K562 (cell line): ENCODE measurements around the gene SMAP2. TPM values are rescaled to one million over a fixed set of nuclear protein-coding genes. Genes with fewer than 3 reads are reported as not detected.

Experiments used
- ATAC-seq: fragments of 200-7000 bp; cut with Tn5 transposase; 3 replicates; pipeline ENCODE4 v1.9.1; 2020; ENCODE audit warnings: moderate library complexity
- BruUV-seq: library from RNA; stranded (reverse); fragments of 400-500 nt; replicated peaks from 2 replicates; lab custom pipeline; 2021; lab: Mats Ljungman, UMichigan
- CTCF ChIA-PET: fragments of 300-600 bp; formaldehyde crosslinking; extraction: SDS; loops from one replicate; lab custom pipeline; 2021; ENCODE audit warnings: low intra/inter-chr PET ratio; lab: Yijun Ruan, JAX
- POLR2A ChIA-PET: fragments of 300-600, 350-650 bp; sonication (Branson Sonifier 250); formaldehyde crosslinking; extraction: SDS; loops from one replicate; lab custom pipeline; 2021; ENCODE audit warnings: antibody characterized with exemption, inconsistent platforms; lab: Yijun Ruan, JAX
- DNase-seq, 4 experiments: peaks; one replicate each; pipeline versions ENCODE4 v3.0.0 to v3.0.0-alpha.2; 2011 to 2018; ENCODE audit warnings: low spot score in 3 of 4, mixed read lengths in 3 of 4; ENCODE audit errors: extremely low read depth in 1 of 4
- FAIRE-seq: peaks from 2 replicates; lab custom pipeline; 2011; peaks lifted over from hg19 to GRCh38; lab: Jason Lieb, UNC
- H2AFZ ChIP-seq: 2 replicates; pipeline ENCODE4 v1.6.0; 2011; ENCODE audit warnings: low read depth, low read length, control low read depth, inconsistent platforms
- H3K27ac ChIP-seq: fragments of 200-600 bp; 3 replicates; pipeline ENCODE4 v1.8.0; 2011; ENCODE audit warnings: low read depth, mild to moderate bottlenecking, control low read depth, inconsistent platforms, low read length, moderate library complexity, mixed read lengths; ENCODE audit errors: extremely low read depth
- H3K27me3 ChIP-seq, 2 experiments: fragments of 300-600 bp in 1 of 2; 2 replicates in 1 of 2; 3 replicates in 1 of 2; pipeline versions ENCODE4 v1.6.0 to v1.8.0; 2011; ENCODE audit warnings: inconsistent platforms in 2 of 2, low read length in 2 of 2, mild to moderate bottlenecking in 1 of 2, mixed read lengths in 1 of 2, moderate library complexity in 1 of 2; ENCODE audit not compliant: control insufficient read depth in 2 of 2, insufficient read depth in 2 of 2
- H3K36me3 ChIP-seq: fragments of 300-600 bp; 3 replicates; pipeline ENCODE4 v1.8.0; 2011; ENCODE audit warnings: mild to moderate bottlenecking, low read length, inconsistent platforms; ENCODE audit not compliant: control insufficient read depth, insufficient read depth
- H3K4me1 ChIP-seq, 2 experiments: fragments of 200-600 bp in 1 of 2; replicated peaks in 1 of 2; 2 replicates in 1 of 2; 3 replicates in 1 of 2; pipeline versions ENCODE4 v1.5.1 to v1.8.0; 2011; ENCODE audit warnings: inconsistent platforms in 2 of 2, low read length in 2 of 2, mild to moderate bottlenecking in 1 of 2, mixed read lengths in 1 of 2, moderate library complexity in 1 of 2; ENCODE audit not compliant: control insufficient read depth in 2 of 2, insufficient read depth in 2 of 2
- H3K4me2 ChIP-seq: 2 replicates; pipeline ENCODE4 v1.6.1; 2011; ENCODE audit warnings: low read length, control low read depth, inconsistent platforms, mixed read lengths; ENCODE audit not compliant: insufficient read depth
- H3K4me3 ChIP-seq: fragments of 200-600 bp; sonication (generic), shearing (Covaris generic); 2 replicates; pipeline ENCODE4 v1.5.1; 2016; ENCODE audit warnings: control low read depth, inconsistent platforms
- H3K79me2 ChIP-seq: fragments of 200-600 bp; 3 replicates; pipeline ENCODE4 v1.8.0; 2011; ENCODE audit warnings: low read length, inconsistent platforms; ENCODE audit not compliant: control insufficient read depth, insufficient read depth
- H3K9ac ChIP-seq, 2 experiments: 2 replicates each; pipeline versions ENCODE4 v1.6.0 to v1.6.1; 2011; ENCODE audit warnings: low read depth in 2 of 2, low read length in 2 of 2, control low read depth in 1 of 2, inconsistent platforms in 1 of 2, mild to moderate bottlenecking in 1 of 2, mixed read lengths in 1 of 2; ENCODE audit not compliant: insufficient read depth in 1 of 2
- H3K9me1 ChIP-seq: one replicate; pipeline ENCODE4 v1.6.0; 2011; ENCODE audit warnings: inconsistent platforms, mild to moderate bottlenecking, low read length, moderate library complexity; ENCODE audit not compliant: control insufficient read depth, insufficient read depth
- H3K9me3 ChIP-seq: replicated peaks from 2 replicates; pipeline ENCODE4 v1.5.1; 2011; ENCODE audit warnings: low read depth, low read length, inconsistent platforms; ENCODE audit not compliant: control insufficient read depth, insufficient read depth
- H4K20me1 ChIP-seq: replicated peaks from 2 replicates; pipeline ENCODE4 v1.6.1; 2011; ENCODE audit warnings: low read length, inconsistent platforms, mixed read lengths; ENCODE audit not compliant: control insufficient read depth, insufficient read depth
- BRD9 ChIP-seq: fragments of 450-650 bp; IDR thresholded peaks from 2 replicates; pipeline ENCODE4 v1.6.1; 2018; ENCODE audit warnings: low read depth; ENCODE audit not compliant: partially characterized antibody
- CBX3 ChIP-seq, 2 experiments: IDR thresholded peaks; 1 replicate in 1 of 2; 2 replicates in 1 of 2; pipeline ENCODE4 v1.6.1; 2012; ENCODE audit warnings: inconsistent platforms in 2 of 2, low read length in 2 of 2, borderline replicate concordance in 1 of 2, control low read depth in 1 of 2
- CEBPG ChIP-seq, 3 experiments: fragments of 200-800 bp in 1 of 3; sonication (Bioruptor generic) in 1 of 3; sonication (generic) in 1 of 3; formaldehyde crosslinking in 1 of 3; IDR thresholded peaks in 2 of 3; conservative IDR thresholded peaks in 1 of 3; 2 replicates each; pipeline versions ENCODE4 v1.6.1 to v1.8.0; 2016 to 2022; ENCODE audit warnings: missing compliant biosample characterization in 2 of 3, missing genetic modification characterization in 2 of 3, mild to moderate bottlenecking in 1 of 3, missing genetic modification reagents in 1 of 3
- DPF2 ChIP-seq: fragments of 450-650 bp; IDR thresholded peaks from 2 replicates; pipeline ENCODE4 v1.6.1; 2016
- ERF ChIP-seq: fragments of 450-650 bp; formaldehyde crosslinking; IDR thresholded peaks from 2 replicates; pipeline ENCODE4 v1.4.0; 2020; ENCODE audit warnings: mild to moderate bottlenecking, mixed read lengths
- HLTF ChIP-seq: fragments of 450-650 bp; IDR thresholded peaks from 2 replicates; pipeline ENCODE4 v1.6.1; 2016
- JUN ChIP-seq, 2 experiments: sonication (generic) in 1 of 2; formaldehyde crosslinking in 1 of 2; IDR thresholded peaks; 2 replicates each; pipeline versions ENCODE4 v1.6.1 to v1.8.0; 2012 to 2022; ENCODE audit warnings: borderline replicate concordance in 2 of 2, mild to moderate bottlenecking in 2 of 2, improper control_type of control experiment in 1 of 2, low read depth in 1 of 2, low read length in 1 of 2, missing genetic modification reagents in 1 of 2
- L3MBTL2 ChIP-seq: fragments of 450-650 bp; IDR thresholded peaks from 2 replicates; pipeline ENCODE4 v1.6.1; 2016; ENCODE audit warnings: mild to moderate bottlenecking, moderate library complexity
- MCM5 ChIP-seq: fragments of 450-650 bp; IDR thresholded peaks from 2 replicates; pipeline ENCODE4 v1.6.1; 2016; ENCODE audit warnings: low read depth
- MEF2A ChIP-seq: IDR thresholded peaks from 2 replicates; pipeline ENCODE4 v1.6.1; 2011; ENCODE audit warnings: low read depth, mild to moderate bottlenecking, low read length, moderate library complexity; ENCODE audit not compliant: control insufficient read depth
- MTF1 ChIP-seq: fragments of 250-450 bp; sonication (Bioruptor Pico); IDR thresholded peaks from 2 replicates; pipeline ENCODE4 v1.9.0; 2021; ENCODE audit warnings: moderate library complexity, mild to moderate bottlenecking, inconsistent platforms, borderline replicate concordance
- PCBP1 ChIP-seq: fragments of 200-400 bp; formaldehyde crosslinking; IDR thresholded peaks from 2 replicates; pipeline ENCODE4 v1.6.1; 2018; ENCODE audit warnings: mild to moderate bottlenecking, low read depth, low read length; ENCODE audit not compliant: poor library complexity, severe bottlenecking
- RBM39 ChIP-seq: fragments of 200-400 bp; formaldehyde crosslinking; optimal IDR thresholded peaks from 2 replicates; pipeline ENCODE3; 2018; ENCODE audit warnings: low read depth, low read length
- SP1 ChIP-seq: sonication (generic); formaldehyde crosslinking; IDR thresholded peaks from 2 replicates; pipeline ENCODE4 v1.8.1; 2022; ENCODE audit warnings: mild to moderate bottlenecking, missing genetic modification reagents
- TRIM28 ChIP-seq: fragments of 450-650 bp; IDR thresholded peaks from 2 replicates; pipeline ENCODE4 v1.6.1; 2017
- ZNF24 ChIP-seq: fragments of 450-650 bp; IDR thresholded peaks from 2 replicates; pipeline ENCODE4 v1.6.1; 2016
- ZSCAN29 ChIP-seq: fragments of 450-650 bp; IDR thresholded peaks from 2 replicates; pipeline ENCODE4 v1.6.1; 2017
- WGBS: fragments of 100-300 bp; shearing (Covaris generic); methylation state at CpG from one replicate; pipeline ENCODE4 v1.1.6; 2016; ENCODE audit warnings: low coverage, mixed read lengths; ENCODE audit not compliant: insufficient coverage; ENCODE audit errors: missing lambda C conversion rate; 5-methylcytosine and 5-hydroxymethylcytosine counted together
- in situ Hi-C: fragments of 300-500 bp; cut with MboI; formaldehyde crosslinking; loops from 4 replicates; pipeline ENCODE4 v1.15.0; 2018; ENCODE audit warnings: inconsistent platforms, mixed read lengths
- intact Hi-C: fragments of 100-400 bp; cut with micrococcal nuclease; formaldehyde crosslinking; loops from 2 replicates; pipeline ENCODE4 v1.14.2; 2022
- polyA plus RNA-seq, 8 experiments: library from polyadenylated mRNA; depleted of rRNA in 4 of 8; stranded (reverse) in 5 of 8; unstranded in 3 of 8; fragments of >200 nt; fragmentation: Nextera tagmentation in 2 of 8; fragmentation: Illumina TruSeq in 1 of 8; extraction: Ambion mirVana in 2 of 8; extraction: Trizol in 1 of 8; gene quantifications; 2 replicates each; pipeline versions ENCODE4 v1.2.1 to v1.2.3, GENCODE V29; 2011 to 2014; ENCODE audit warnings: inconsistent platforms in 1 of 8, missing spikeins in 1 of 8
- total RNA-seq, 7 experiments: library from RNA; depleted of rRNA in 6 of 7; stranded (reverse); fragments of >200 nt in 6 of 7; fragmentation: Illumina TruSeq in 2 of 7; extraction: Trizol in 2 of 7; gene quantifications; 2 replicates each; pipeline versions ENCODE4 v1.2.1 to v1.2.3, GENCODE V29; 2011 to 2021; ENCODE audit warnings: low replicate concordance in 1 of 7
- TF ChIP-seq, protein P1 (sequence below): conservative IDR thresholded peaks from 2 replicates; pipeline ENCODE4 v1.6.1; 2011; ENCODE audit warnings: low read depth, mild to moderate bottlenecking, low read length; ENCODE audit not compliant: control insufficient read depth
- TF ChIP-seq, protein P2 (sequence below): fragments of 250-450 bp; sonication (Bioruptor Pico); IDR thresholded peaks from 2 replicates; pipeline ENCODE4 v1.5.1; 2021; ENCODE audit warnings: mild to moderate bottlenecking

Gene SMAP2
- total and polyA plus RNA-seq, 9 of the 15 experiments (the other 6 are each of a cell fraction or from before 2014, with no cell fraction given): 38.7 to 212 (median 94.1) TPM

DNA sequence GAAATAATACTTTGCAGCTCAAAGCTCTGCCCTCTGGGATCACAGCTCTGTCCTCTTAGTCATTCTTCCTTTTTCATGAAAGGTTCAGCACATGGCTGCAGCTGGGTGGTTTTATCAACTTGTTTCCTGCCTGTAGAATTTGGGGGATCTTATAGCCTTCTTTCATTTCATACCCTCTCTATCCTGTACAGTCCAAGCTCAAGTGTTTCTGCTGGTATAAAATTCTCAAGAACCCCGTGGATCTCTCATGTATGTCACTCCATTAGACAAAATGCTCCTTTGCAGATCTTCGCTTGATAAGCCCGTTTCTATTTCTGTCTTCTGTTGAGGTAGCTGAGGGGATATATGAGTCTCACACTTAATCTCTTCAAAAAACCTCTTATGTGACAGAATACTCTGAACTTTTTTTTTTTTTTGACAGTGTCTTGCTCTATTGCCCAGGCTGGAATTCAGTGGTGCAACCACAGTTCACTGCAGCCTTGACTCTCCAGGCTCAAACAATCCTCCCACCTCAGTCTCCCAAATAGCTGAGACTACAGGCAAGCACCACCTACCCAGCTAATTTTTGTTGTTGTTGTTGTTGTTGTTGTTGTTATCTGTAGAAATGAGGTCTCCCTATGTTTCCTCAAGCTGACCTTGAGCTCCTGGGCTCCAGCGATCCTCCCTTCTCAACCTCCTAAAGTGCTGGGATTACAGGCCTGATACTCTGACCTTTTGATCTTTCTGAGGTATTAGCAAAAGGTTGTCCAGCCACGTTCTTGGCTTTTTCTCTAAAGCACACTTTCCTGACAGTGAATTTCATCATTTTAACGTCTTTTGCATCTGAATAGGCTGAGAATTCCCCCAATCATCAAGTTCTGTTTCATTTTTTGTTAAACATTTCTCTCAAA, 31.8 kb upstream of the SMAP2 start:
- H3K4me3 ChIP-seq: no peak overlapping the region
- no peak overlapping the region for H3K27ac ChIP-seq
- FAIRE-seq: peak; percentile 49
- peaks cover 15 to 21% of the 10 kb centered on the region in 2 experiments; a peak in 4 of 5 replicates for H3K4me1 ChIP-seq
- no peaks in the 10 kb centered on the region for H3K36me3 ChIP-seq
- DNase-seq: peak in 1 of 4 experiments; percentile 28
- no peaks in the 10 kb centered on the region for H3K9me1 ChIP-seq
- H3K79me2 ChIP-seq: no peaks in the 10 kb centered on the region
- ATAC-seq: no peak
- no peaks in the 10 kb centered on the region for H3K27me3 ChIP-seq
- ChIA-PET CTCF (no interaction called here), POLR2A (interaction anchor here (0.6 to 0.9 kb wide), 3 partner anchors 21 to 295 kb away, joined by 3 read pairs; no protein-coding TSS in a partner anchor)
- 25% methylated on average over 6 of the region's 6 CpGs for WGBS
- H3K9me3 ChIP-seq: no peaks in the 10 kb centered on the region
- in situ Hi-C loops (no loop called here), intact Hi-C loops (no loop called here)
- BruUV-seq: no TSS peak
- no peak overlapping the region for H3K4me2 ChIP-seq
- no peaks in the 10 kb centered on the region for H4K20me1 ChIP-seq
- peak overlapping the region; percentile 6; the same call in 1 of the 2 replicates for H2AFZ ChIP-seq
- H3K9ac ChIP-seq: no peak overlapping the region
- TF ChIP-seq ZNF24 (no peak), JUN (IDR thresholded peaks at IDR 0.05; ENCODE audit: borderline replicate concordance, low read depth, low read length) (0 out of 2 replicates have a peak, but pooled peaks have one; percentile 10), JUN (CRISPR knock-in tag; IDR thresholded peaks at IDR 0.05; ENCODE audit: borderline replicate concordance) (no peak), L3MBTL2 (peak; percentile 58), PCBP1 (no peak), BRD9 (no peak), RBM39 (no peak), HLTF (peak; percentile 22; the same call in 1 of the 2 replicates), CEBPG (CRISPR knock-in tag; IDR thresholded peaks at IDR 0.05) (peak; percentile 69), CEBPG (tag; conservative IDR thresholded peaks at IDR 0.05 in 1 of 2, IDR thresholded peaks at IDR 0.05 in 1 of 2) (peak in 1 of 2 experiments; percentile 59; a peak in 2 of 4 replicates), TRIM28 (0 out of 2 replicates have a peak, but pooled peaks have one; percentile 52), ERF (CRISPR knock-in tag) (no peak), MEF2A (peak; percentile 25; the same call in 1 of the 2 replicates), DPF2 (0 out of 2 replicates have a peak, but pooled peaks have one; percentile 28), SP1 (CRISPR knock-in tag) (no peak), MTF1 (no peak), ZSCAN29 (no peak), CBX3 (IDR thresholded peaks at IDR 0.05; ENCODE audit: borderline replicate concordance in 1 of 2, low read length in 2 of 2) (peak in 1 of 2 experiments; percentile 40; a peak in 1 of 3 replicates), MCM5 (no peak)
- TF ChIP-seq, protein P1, sequence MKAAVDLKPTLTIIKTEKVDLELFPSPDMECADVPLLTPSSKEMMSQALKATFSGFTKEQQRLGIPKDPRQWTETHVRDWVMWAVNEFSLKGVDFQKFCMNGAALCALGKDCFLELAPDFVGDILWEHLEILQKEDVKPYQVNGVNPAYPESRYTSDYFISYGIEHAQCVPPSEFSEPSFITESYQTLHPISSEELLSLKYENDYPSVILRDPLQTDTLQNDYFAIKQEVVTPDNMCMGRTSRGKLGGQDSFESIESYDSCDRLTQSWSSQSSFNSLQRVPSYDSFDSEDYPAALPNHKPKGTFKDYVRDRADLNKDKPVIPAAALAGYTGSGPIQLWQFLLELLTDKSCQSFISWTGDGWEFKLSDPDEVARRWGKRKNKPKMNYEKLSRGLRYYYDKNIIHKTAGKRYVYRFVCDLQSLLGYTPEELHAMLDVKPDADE: no peak
- TF ChIP-seq, protein P2, sequence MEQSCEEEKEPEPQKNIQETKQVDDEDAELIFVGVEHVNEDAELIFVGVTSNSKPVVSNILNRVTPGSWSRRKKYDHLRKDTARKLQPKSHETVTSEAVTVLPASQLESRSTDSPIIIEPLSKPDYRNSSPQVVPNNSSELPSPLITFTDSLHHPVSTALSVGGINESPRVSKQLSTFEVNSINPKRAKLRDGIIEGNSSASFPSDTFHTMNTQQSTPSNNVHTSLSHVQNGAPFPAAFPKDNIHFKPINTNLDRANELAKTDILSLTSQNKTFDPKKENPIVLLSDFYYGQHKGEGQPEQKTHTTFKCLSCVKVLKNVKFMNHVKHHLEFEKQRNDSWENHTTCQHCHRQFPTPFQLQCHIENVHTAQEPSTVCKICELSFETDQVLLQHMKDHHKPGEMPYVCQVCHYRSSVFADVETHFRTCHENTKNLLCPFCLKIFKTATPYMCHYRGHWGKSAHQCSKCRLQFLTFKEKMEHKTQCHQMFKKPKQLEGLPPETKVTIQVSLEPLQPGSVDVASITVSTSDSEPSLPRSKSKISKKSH (CRISPR knock-in tag): no peak
